Activated effector memory CD4-positive, alpha-beta T cell treated with anti-CD3 and anti-CD28 coated beads, Interleukin-2, amount 50 U/mL, for 16 hours (primary cell): ENCODE data around the gene AP3S2.
"Not testable (repeated sequence)": the region's sequence is repeated elsewhere in the genome, so short reads cannot be mapped to it uniquely, and the experiment has no call there.

Experiments used
- DNase-seq: peaks from one replicate; pipeline ENCODE4 v3.0.0-alpha.2; 2020

AP3S2 gene

GRCh38 chr15:89863918-89864317 lies 29.9 kb downstream of the AP3S2 start:
- DNase-seq = no peak

GRCh38 chr15:89860891-89861290 lies 32.9 kb downstream of the AP3S2 start:
- DNase-seq = no peak

GRCh38 chr15:89860431-89860830 lies 33.4 kb downstream of the AP3S2 start:
- no peak for DNase-seq

- DNase-seq = no peak
Observed at GRCh38 chr15:89858661-89859458, 34.9 kb downstream of the AP3S2 start.

DNA sequence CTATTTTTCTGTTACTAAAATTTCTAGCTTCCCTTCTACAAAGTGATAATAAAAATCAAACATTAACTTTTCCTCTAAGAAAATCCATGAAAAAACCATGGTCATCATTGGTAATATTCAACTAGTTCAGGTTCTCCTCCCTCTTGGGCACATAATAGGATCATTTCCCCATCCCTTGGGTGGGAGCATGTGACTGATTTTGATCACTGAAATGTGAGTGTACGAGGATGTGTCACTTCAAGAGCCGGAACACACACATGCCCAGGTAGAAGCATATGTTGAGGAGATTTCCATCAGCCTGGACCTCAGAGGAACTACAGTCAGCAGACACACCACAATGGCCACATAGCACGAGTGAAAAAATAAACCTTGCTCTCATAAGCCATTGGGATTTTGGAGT lies 36.1 kb downstream of the AP3S2 start:
- DNase-seq = no peak

GRCh38 chr15:89855948-89856347 lies 37.8 kb downstream of the AP3S2 start:
- DNase-seq = no peak

GRCh38 chr15:89854863-89855262 lies 38.9 kb downstream of the AP3S2 start:
- DNase-seq = not testable (repeated sequence)

GRCh38 chr15:89852342-89852995 lies 41.3 kb downstream of the AP3S2 start:
- no peak for DNase-seq

DNA sequence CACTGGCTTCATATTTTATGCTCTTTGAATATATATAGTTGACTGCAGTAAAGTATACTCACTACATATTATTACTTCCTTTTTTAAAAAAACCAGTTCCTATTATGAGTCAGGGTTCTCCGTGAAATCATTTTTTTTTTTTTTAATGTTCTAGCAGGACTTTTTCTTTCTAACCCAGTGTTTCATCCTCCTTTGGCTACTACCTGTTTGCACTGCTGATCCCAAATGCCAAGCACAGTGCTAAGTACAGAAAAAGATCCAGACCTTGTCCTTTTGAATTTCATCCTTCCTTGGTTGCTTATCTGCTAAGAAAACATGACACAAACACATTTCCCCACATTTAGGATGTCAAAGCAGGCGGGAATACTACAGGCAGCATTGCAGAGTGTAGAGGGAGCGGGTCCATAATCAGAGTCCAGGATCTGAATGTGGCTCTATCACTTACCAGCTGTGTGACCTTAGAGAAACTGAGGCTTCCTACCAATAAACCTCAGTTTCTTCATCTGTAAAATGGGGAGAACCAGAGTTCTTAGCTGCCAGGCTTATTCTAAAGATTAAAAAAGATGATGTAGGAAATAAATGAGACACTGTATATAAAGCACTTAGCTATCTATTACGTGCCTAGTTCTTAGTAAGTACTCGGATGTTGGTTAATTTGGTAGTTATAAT lies 42.0 kb downstream of the AP3S2 start:
- no peak for DNase-seq

- DNase-seq = no peak
Observed at GRCh38 chr15:89848970-89849292, 44.9 kb downstream of the AP3S2 start.

DNA sequence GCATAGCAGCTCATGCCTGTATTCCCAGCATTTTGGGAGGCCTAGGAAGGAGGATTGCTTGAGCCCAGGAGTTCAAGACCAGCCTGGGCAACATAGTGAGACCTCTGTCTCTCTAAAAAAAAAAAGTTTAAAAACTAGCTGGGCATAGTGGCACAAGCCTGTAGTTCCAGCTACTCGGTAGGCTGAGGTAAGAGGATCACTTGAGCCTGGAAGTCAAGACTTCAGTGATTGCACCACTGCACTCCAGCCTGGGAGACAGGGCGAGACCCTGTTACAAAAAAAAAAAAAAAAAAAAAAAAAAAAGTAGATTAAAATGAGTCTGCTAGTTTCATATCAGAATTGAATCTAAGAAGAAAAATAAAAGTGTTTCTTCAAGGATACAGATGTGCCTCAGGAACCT lies 46.7 kb downstream of the AP3S2 start:
- no peak for DNase-seq

DNA sequence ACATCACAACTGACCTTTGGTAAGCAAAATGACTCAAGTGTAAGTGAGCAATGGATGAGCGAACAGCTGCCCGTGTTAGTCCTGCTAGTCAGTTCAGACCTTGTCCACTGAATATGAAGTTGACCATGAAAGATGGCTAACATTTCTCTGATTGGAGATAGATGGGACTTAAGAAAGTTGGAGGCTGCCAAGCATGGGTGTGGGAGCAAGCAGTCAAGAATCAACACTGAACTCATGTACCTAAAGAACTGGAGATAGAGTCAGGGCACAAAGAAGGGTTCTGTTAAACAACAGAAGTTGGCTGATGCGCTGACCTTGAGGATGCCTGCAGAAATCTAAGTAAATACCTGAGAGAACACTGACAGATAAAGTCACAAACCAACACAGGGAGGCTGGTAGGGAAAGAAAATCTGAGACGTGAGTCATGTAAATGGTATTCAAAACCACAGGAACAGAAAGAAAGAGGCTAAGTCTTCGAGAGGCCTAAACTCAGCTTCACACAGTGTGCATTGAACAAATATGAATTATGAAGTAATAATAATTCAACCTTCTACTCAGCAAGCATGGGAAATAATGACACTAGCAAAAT lies 48.4 kb downstream of the AP3S2 start:
- DNase-seq = no peak

GRCh38 chr15:89841962-89842361 lies 51.8 kb downstream of the AP3S2 start:
- no peak for DNase-seq

GRCh38 chr15:89841306-89841705 lies 52.5 kb downstream of the AP3S2 start:
- no peak for DNase-seq

GRCh38 chr15:89839167-89839810 lies 54.5 kb downstream of the AP3S2 start:
- DNase-seq = no peak

GRCh38 chr15:89837830-89838178 lies 56.0 kb downstream of the AP3S2 start:
- no peak for DNase-seq

DNA sequence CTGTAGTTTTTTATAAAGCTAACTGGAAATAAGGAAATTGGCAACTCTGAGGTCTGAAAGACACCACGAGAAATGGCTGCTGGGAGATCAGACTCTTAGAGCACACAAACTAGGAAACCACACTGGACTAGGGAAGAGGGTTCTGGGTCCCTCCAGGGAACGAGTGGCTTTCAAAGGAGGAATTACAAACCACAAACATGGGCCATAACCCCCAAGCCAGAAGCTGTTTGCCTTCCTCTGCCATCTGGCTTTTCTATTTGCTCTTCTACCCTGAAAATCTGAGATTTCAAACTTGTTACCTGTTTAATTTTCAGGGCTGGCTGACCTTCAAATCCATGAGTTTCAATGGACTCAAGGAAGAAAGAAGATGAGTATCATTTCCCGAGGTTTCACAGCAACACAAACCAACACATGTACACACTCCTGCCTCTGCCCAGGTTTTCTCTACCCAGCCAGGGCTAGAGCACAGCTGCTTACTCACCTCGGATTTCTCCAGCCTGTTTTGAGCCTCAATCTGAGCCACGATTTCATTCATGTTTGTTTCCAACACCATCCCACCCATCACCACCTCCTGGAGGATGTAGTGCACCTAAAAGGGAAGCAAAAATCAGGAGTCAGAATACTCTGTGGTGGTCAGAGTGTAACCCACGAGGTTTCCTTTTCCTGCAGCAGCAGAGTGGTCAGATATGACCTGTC lies 56.5 kb downstream of the AP3S2 start:
- no peak for DNase-seq

GRCh38 chr15:89836267-89837133 lies 57.3 kb downstream of the AP3S2 start:
- no peak for DNase-seq

GRCh38 chr15:89835176-89835564 lies 58.6 kb downstream of the AP3S2 start:
- DNase-seq = no peak

- not testable (repeated sequence) for DNase-seq
Observed at GRCh38 chr15:89834465-89835175, 59.2 kb downstream of the AP3S2 start.

DNA sequence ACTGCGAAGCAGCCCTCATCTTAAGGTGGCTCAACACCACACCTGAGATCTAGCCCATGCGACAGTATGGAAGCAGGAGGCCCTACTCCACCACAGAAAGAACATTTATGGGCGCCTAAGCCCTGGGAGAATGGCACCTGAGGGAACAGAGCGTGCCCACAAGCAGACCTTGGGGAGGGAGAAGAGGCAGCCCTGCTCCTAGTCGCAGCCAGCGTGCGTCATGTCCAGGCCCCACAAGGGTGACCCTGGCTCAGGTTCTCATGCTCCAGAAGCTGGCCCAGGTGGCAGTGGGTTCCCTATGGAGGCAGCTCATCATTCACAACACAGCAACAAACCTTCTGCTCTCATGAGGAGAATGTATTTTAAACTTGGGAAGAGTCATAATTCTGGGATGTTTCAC lies 59.8 kb downstream of the AP3S2 start:
- no peak for DNase-seq
